Measurements from ENCODE around the gene ADAMTSL1. TPM values are rescaled to one million over a fixed set of nuclear protein-coding genes. Genes with fewer than 3 reads are reported as not detected.

Gene ADAMTSL1
- total RNA-seq, 1 experiment from 2014 or later: not detected

DNA sequence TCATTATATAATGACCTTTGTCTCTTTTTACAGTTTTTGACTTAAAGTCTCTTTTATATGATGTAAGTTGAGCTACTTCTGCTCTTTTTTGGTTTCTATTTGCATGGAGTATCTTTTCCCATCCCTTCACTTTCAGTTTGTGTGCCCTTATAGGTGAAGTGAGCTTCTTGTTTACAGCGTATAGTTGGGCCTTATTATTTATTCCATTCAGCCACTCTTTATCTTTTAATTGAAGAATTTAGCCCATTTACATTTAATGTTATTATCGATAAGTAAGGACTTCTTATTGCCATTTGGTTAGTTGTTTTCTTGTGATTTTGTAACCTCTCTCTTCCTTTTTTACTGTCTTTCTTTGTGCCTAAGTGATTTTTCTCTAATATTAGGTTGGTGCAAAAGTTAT is 117.3 kb downstream of the ADAMTSL1 start:
- H3K36me3 ChIP-seq (ENCODE audit: control insufficient read depth, insufficient read depth, low read length): no peaks in the 10 kb centered on the region
- ATAC-seq: no peak
- H3K27ac ChIP-seq (ENCODE audit: low read length): no peak overlapping the region
- no peak overlapping the region for H3K4me3 ChIP-seq (ENCODE audit: low read depth in 2 of 2, low read length in 2 of 2)
- POLR2A ChIA-PET: no interaction called here
- DNase-seq (ENCODE audit: low read depth, low spot score): no peak
- no peak for TF ChIP-seq CTCF (IDR thresholded peaks at IDR 0.05)
- no peak for TF ChIP-seq POLR2AphosphoS5 (IDR thresholded peaks at IDR 0.05; ENCODE audit: low read depth, low read length)
- no peak for TF ChIP-seq TCF7L2 (IDR thresholded peaks at IDR 0.05; ENCODE audit: low read depth, low read length)
- no peak for TF ChIP-seq REST (IDR thresholded peaks at IDR 0.05; ENCODE audit: insufficient read depth in 1 of 2, low read depth in 2 of 2, low read length in 1 of 2)
- TF ChIP-seq SIN3A (IDR thresholded peaks at IDR 0.05; ENCODE audit: borderline replicate concordance, insufficient read depth, low read depth, low read length): no peak
- in situ Hi-C loops (cut with HindIII; ENCODE audit: low pct_unique_long_range_greater_than_20kb, low sequenced_read_pairs): no loop called here
- intact Hi-C loops (cut with micrococcal nuclease; ENCODE audit: unreplicated experiment): no loop called here
- H3K27me3 ChIP-seq (ENCODE audit: control insufficient read depth, insufficient read depth, low read length): no peaks in the 10 kb centered on the region
- CTCF ChIA-PET: no interaction called here
- no TSS peak for BruUV-seq (replicated peaks)
- no peaks in the 10 kb centered on the region for H3K4me1 ChIP-seq (ENCODE audit: control insufficient read depth, insufficient read depth, low read length)
- H3K9me3 ChIP-seq (ENCODE audit: control insufficient read depth, insufficient read depth, low read depth, low read length): no peaks in the 10 kb centered on the region

- Histone ChIP-seq H3K4me3 (ENCODE audit: low read depth in 2 of 2, low read length in 2 of 2) (no peak overlapping the region), H3K4me1 (ENCODE audit: control insufficient read depth, insufficient read depth, low read length) (no peaks in the 10 kb centered on the region), H3K36me3 (ENCODE audit: control insufficient read depth, insufficient read depth, low read length) (no peaks in the 10 kb centered on the region), H3K27ac (ENCODE audit: low read length) (no peak overlapping the region), H3K27me3 (ENCODE audit: control insufficient read depth, insufficient read depth, low read length) (no peaks in the 10 kb centered on the region), H3K9me3 (ENCODE audit: control insufficient read depth, insufficient read depth, low read depth, low read length) (no peaks in the 10 kb centered on the region)
- intact Hi-C loops (cut with micrococcal nuclease; ENCODE audit: unreplicated experiment): no loop called here
- no peak for DNase-seq (ENCODE audit: low read depth, low spot score)
- CTCF ChIA-PET: no interaction called here
- TF ChIP-seq SIN3A (IDR thresholded peaks at IDR 0.05; ENCODE audit: borderline replicate concordance, insufficient read depth, low read depth, low read length) (no peak), POLR2AphosphoS5 (IDR thresholded peaks at IDR 0.05; ENCODE audit: low read depth, low read length) (no peak), REST (IDR thresholded peaks at IDR 0.05; ENCODE audit: insufficient read depth in 1 of 2, low read depth in 2 of 2, low read length in 1 of 2) (no peak), TCF7L2 (IDR thresholded peaks at IDR 0.05; ENCODE audit: low read depth, low read length) (no peak), CTCF (IDR thresholded peaks at IDR 0.05) (no peak)
- BruUV-seq (replicated peaks): no TSS peak
- no peak for ATAC-seq
- POLR2A ChIA-PET: no interaction called here
- in situ Hi-C loops (cut with HindIII; ENCODE audit: low pct_unique_long_range_greater_than_20kb, low sequenced_read_pairs): no loop called here
Measured at GRCh38 chr9:18594837-18595236, 120.9 kb downstream of the ADAMTSL1 start.

Measured in Panc1 (cell line).